Skeletal muscle cell (primary cell): ENCODE measurements around the gene CHN2.

Source experiments
- DNase-seq: peaks from one replicate; pipeline ENCODE4 v3.0.0-alpha.2; 2010; ENCODE audit warnings: low read depth
- H3K4me3 ChIP-seq: 2 replicates; pipeline ENCODE4 v1.5.1; 2011; ENCODE audit warnings: low read depth, mild to moderate bottlenecking, control low read depth, low read length, moderate library complexity

Gene CHN2

DNA sequence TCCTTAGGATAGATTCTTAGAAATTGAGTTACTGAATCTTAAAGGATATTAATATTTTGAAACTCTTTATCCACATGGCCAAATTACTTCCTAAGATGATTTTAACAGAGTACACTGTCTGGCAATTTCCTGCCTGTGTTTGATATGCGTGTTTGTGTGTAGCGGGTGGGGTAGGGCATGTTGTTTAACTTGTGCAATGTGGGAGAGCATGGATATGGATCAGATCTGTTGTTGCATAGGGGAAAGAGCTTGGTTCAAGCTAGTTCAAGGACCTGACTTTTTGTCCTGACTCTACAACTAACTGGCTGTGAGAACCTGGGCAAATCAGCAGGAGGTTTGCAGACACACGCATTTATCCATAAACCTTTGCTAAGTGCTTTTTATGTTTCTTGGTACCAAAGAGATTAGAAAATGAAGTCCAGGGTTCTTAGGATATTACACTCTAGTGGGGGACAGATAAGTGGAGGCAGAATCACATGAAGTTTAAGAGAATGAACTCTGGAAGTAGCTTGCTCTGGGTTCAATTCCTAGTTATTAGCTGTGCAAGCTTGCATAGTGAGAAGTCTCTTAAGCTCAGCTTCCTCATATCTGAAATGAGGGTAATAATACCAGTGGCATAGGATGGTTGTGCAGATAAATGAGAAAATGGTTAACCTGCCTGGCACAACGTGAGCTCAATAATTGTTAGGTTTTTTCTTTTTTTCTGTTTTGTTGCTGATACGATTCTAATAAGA is 272.8 kb downstream of the CHN2 start:
- DNase-seq: no peak
- H3K4me3 ChIP-seq: no peak overlapping the region

DNA sequence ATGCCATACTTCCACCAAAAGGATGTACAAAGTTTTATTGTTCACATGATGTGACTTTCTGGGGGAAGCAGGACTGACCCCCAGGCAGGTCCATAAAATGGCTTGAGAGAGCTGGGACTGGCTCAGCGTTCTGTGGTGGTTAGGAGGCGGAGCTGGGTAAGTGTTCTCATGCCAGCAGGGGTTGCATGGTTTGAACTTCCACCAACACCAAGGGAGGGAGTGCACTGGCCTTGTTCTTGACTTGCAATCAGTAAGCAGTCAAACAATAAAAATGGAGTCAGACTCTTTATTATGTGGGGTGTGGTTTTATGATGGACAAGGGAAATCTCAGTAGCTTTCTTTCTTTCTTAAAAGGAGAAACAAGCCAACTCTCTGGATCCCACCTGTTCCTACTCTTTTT is 273.6 kb downstream of the CHN2 start:
- DNase-seq: no peak
- H3K4me3 ChIP-seq: no peak overlapping the region

DNA sequence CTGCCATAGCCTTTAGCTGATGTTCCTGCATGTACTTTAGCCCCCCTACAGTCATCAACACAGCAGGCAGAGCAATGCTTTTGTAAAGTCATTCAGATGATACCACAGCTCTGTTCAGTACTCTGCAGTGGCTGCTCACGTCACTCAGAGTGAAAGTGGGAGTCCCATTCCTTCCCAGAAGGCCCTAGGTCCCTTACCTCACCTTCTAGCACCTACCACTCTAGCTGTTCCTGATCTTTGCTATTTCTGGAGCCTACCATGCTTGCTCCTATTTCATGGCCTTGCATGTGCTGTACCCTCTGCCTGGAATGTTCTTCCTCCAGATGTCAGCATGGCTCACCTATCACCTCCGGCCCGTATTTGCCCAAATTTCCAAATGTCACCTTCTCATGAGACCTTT is 274.7 kb downstream of the CHN2 start:
- no peak for DNase-seq
- no peak overlapping the region for H3K4me3 ChIP-seq

DNA sequence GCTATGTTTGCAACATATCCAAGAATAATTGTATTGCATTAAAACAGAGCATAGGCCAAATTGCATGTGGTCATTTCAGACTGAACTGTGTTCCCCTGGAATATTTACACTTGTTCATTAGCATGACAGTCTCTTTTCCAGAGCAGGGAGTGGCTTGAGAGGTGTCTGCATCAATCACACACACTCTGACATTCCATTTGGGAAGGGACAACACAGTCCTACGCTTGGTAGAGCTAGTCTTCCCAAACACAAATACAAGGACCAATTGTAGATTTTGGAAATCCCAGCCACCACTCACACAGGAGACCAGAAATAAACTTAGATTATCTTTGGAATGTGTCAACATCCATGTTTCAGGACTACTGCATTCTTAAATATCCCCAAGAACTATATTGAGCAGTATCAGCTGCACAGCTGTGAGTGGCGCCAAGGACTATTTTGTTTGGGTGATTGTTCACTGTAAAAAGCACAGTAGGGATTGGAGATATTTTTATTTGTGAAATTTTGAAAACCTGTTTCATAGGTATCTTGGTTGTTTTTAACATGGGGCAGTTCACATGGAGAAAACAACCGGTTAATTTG is 275.5 kb downstream of the CHN2 start:
- DNase-seq: no peak
- H3K4me3 ChIP-seq: no peak overlapping the region

DNA sequence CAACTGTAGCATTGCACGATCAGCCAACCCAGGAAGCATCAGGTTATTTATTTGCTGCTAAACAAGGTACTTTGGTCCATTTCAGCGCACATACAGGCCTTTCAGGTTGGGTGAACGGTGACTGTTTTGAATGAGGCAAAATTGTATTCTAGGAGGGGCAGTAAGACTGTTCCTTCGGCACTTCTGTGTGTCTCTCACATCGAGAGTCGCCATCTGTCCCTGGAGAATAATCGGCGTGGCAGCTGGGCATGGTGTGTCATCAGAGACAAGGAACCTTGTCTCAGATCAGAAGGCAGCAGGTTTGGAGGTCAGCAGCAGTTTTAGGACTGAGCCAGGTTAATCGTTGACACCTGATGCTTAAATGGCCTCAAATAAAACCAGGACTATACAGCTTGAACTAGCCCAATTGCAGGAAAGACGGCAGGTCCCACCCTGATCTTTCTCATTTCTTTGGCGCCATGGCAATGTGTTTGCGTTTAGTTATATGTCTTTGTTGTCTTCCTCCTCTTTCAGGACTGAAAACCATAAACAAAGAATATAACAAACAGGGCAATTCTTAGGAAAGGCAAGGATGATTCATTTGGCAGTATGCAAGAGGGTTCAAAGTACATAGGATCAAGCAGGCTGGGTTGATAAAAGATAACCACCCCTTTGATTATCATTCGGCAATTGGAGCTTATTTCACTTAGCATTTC is 277.0 kb downstream of the CHN2 start:
- no peak overlapping the region for H3K4me3 ChIP-seq
- no peak for DNase-seq

DNA sequence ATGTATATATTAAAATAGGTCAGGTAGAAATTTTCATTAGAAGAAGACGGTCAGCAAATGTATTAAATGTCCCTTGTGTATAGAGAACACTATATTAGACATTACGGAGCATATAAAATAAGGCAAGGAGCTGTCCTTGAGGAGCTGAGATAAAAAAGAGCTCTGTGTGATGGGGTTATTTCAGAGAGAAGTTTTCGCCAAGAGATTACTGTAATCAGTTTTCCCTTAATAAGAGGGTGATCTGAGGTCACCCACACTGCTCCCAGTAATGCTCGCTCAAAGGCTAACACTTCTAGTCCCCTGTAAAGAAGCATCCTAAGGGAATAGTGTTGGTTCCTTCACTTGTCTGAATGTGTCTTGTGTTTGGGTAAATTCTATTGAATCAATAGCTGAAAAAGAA is 282.3 kb downstream of the CHN2 start:
- H3K4me3 ChIP-seq: no peak overlapping the region
- DNase-seq: no peak

DNA sequence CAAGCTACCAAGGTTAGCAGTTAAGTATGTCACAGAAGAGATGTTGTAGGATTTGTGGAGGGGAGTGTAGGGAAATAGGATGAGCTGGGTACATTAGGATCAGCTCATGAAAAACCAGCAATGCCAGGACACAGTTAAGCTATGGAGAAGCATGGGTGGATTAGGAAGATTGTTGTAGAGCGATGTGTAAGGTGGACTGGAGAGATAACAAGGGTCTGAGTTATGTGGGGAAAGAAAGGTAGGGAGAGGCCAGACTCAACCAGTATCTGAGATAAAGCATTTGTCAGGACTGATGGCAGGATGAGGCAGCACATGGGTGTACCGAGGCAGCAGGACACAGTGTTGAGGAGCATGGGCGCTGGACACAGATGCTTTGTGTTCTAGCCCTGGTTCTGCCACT is 283.7 kb downstream of the CHN2 start:
- no peak for DNase-seq
- H3K4me3 ChIP-seq: no peak overlapping the region

DNA sequence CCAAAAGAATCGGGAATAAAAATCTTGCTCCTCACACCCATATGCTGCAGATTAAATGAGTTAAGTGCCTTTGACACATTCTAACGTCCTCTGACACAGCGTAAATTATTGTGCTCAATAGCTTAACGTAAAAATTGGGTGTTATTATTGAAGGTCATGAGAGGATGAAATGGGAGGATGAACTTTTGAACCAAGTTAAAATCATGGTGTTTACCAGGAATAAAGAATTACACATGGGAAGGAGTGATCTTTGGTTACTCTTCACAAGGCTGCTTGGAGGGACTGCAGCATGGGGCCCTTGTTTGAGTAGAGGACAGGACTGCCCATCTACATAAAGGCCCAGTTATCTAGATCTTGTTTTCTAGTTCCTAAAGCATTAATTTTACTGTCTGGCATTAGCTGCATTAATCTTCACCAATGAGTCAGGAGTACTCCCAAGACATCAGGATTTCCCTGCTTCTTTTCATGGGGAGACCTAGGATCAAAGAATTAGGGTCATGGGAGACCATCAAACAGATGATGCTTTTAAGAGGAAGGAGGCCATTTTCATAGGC is 284.2 kb downstream of the CHN2 start:
- no peak overlapping the region for H3K4me3 ChIP-seq
- DNase-seq: no peak

DNA sequence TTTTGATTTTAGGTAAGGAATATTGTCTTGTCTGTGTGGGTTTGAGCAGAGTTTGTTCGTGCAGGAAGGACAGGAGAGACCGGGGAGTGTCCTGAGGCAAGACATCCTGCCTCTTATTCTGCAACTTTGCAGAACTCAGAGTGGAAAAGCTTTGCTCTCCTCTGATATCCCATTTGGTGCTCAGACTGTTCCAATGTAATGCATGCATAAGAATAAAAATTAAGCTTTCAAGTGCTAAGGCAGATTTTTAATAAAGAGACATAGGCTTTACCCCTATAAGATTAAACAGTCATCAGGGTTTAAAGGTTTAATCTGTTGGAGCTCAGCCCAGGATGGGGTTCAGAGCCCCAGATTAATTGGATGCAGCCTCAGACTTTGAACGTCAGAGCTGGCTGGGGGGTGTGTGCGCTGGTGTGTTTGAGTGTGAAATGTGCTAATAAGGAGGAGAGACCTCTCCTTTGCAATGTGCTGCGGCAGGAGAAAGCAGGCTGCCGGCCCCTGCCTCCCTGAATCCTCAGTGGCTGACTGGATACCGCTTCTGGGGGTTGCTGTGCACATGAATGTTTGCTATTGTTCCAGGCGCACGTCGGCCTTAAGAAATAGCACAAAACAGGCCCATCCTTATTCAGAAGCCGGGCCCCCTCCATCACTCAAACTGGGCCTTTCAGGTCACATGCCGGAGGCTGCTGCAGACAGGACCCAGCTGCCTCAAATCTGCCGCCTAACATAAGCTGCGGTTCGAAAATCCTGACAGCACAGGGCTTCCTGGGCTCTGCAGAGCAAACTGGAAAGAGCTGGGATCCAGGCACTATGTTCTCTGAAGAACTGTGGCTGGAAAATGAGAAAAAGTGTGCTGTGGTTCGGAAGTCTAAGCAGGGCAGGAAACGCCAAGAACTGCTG is 285.0 kb downstream of the CHN2 start:
- DNase-seq: no peak
- no peak overlapping the region for H3K4me3 ChIP-seq

DNA sequence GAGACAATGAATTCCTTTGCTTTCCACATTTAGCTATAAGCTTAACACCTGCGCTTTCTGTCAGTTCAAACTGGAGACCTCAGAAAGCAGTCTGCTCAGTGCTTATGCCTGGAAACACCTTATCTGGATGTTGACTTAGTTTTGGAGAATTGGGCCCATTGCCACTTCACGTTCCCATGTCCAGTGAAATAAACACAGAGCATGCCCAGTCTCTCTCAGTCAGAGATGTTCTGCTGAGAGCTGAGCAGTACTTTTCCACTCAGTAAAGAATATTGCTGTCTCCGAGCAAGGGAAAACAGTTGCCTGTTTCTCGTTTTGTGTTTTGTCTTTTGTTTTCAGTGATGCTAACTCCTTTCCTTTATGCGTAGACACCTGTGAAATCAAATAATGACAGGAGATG is 285.9 kb downstream of the CHN2 start:
- no peak for DNase-seq
- no peak overlapping the region for H3K4me3 ChIP-seq

DNA sequence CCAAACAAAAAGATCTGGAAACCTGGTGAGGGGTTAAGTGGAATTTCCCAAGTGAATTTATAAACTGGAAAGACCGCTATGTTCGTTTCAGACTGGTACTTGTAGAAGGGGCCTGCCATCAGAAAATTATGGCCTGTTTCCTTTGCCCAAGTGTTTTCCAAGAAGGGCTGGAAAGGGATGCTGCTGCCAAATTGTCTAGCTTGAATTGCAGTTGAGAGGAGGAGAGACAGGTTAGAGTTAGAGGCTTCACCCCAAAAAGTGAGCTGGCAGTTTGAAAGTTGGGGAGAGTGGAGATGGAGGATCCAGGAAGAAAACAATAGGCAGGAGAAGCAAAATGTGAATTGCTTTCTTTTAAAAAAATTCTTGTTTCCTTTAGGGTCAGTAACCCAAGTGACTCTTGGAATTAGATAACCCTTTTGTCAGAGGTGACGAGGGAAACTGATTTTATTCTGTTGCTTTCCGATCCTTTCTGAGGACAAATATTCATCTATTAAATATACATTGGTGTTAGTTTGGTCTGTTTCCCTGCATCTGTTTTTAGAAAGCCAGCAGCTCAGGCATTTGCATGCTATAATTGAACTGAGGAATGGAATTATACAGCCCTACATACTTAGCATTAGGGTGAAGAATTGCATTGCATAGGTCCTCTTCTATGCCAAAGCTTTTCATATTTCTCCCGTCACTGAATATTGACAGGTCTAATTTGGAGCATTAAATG is 286.5 kb downstream of the CHN2 start:
- no peak overlapping the region for H3K4me3 ChIP-seq
- DNase-seq: no peak

DNA sequence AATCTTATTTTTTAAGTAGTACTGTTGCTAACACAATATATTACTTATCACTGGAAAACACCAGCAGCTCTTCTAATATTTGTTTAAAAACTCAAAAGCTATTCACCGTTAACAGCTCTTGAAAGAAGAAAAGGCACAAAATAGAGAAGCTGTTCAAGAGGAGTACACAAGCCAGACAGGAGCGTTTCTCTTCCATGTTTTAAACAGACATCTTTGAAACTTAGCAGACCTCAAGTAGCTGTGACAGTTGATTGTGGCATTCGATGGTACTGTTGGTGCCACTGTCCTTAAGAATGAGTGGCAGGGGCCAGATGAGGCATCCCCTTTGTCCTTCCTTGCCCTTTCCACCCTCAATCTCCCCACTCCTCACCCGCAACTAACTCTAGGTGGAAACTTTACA is 287.5 kb downstream of the CHN2 start:
- no peak for DNase-seq
- no peak overlapping the region for H3K4me3 ChIP-seq

DNA sequence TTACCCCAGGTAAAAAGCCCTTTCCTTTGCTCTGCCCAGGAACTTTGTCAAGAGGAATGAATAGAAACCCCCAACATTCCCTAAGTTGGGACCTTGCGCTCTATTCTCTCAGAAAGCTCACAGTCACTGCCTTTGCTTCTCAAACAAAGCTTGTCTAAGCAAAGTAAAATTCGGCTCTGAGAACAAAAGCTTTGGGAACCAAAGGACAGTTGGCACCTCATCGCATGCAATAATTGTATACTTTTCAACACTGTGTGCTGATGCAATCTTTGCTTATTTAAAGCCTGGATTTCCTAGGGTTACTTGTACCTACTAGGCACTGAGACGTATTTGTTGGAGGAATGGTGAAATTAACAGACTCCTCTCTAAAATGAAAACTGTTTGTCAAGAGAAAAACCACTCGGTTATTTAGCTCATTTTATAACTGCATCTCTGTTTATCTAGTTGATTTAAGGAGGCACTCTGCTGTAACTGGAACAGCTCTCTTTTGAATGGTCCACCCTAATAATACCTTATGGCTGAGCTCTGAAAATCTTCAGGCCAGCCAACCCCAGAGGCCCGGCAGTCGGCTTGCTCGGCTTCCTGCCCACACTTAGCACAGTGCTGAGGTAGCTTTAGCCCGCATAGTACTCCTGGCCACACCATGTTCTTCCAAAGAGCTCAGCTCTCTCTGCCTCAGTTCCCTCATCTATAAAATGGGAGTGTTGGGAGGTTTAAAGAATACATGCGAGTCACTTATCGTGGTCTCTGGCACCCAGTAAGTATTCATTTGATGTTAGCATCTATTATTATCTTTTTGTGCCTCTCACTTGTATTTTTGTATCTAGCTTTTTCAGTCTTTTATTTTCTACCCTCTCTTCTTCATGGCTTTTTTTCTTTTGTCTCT is 288.9 kb downstream of the CHN2 start:
- no peak for DNase-seq
- H3K4me3 ChIP-seq: no peak overlapping the region

DNA sequence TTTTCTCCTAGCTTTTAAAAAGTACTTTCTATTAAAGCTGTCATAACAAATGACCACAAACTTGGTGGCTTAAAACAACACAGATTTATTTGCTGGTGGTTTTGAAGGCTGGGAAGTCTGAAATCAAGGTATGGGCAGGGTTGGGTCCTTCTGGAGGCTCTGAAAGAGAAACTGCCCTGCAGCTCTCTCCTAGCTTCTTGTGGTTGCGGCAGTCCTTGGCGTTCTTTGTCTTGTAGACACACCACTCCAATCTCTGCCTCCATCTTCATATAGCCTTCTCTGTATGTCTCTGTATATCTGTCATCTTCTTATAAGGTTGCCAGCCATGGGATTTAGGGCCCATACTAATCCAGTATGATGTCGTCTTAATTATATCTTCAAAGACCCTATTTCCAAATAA is 289.7 kb downstream of the CHN2 start:
- H3K4me3 ChIP-seq: no peak overlapping the region
- no peak for DNase-seq

DNA sequence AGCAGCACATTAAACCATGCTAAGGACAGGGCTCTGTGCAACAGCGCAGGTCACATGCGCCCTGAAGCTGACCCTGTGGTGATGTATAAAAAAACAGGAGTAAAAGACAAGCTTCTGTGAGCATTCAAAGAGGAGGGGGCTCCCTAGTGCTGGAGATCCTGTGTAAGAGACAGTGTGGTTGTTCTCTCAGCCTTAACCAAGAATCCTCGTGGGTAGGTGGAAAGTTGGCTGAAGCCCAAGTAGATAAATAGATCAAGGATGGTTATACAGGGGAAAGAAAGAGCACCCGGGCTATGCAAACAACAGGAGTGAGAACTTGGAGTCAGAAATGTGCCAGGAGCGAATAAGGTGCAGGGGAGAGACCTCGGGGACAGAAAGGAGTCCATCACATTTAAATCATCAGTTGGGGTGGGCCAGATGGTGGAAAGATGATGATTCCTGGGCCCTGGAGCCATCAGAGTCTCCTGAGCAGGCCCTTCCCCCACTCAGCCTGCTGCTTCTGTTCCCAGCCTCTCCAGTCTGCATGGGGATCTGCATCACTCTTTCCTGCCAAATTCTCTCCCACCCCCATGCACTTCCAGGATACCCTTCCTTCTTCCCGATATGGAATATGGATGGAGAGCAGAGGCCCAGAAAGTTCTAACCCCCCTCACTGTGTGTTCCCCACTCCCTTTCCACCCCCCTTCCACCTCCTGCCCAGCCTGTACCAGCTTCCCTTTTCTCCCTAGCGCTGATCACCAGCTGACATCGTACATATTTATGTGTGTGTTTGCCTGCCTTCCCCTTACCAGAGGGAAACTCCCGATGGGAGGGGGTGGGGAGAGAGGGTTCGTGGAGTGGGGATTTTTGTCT is 291.0 kb downstream of the CHN2 start:
- no peak for DNase-seq
- no peak overlapping the region for H3K4me3 ChIP-seq

DNA sequence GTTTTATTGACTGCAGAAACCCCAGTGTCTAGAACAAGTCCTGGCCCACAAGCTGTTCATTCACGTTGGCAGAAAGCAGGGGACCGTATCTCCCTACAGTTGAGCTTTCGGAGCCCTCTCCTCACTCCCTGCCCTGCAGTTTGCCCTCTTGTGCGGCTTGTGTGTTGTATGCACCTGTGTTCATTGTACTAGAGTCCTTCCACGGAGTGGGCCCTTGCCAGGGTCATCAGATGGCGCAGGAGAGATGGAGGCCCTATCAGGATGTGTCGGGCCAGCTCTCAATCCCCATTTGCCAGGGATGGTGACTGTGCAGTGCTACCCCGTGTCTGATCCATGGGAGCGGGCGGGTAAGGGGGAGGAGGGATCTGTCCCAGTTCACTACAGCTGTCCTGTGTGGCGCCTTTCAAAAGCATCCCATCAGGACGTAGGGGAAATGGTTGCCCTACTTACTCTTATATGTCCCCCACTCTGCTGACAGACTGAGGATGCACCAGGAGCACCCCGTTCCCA is 291.7 kb downstream of the CHN2 start:
- no peak for DNase-seq

DNA sequence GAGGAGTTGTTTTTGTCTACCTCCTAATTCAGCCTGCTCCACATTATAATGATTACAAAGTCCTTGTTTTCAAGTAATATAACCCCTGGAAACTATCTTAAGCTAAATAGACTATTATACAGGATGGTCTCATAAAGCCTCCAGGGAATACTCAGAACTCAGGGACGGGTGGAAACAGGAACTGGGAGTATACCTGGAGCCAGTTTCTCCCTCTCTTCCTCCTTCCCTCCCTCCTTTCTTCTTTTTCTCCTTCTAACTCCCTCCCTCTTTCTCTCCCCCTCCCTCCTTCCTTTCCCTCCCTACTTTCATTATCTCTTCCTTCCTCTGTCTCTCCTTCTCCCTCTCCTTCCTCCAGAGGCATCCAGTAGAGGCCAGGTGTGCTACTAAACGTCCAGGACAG is 292.8 kb downstream of the CHN2 start:
- H3K4me3 ChIP-seq: no peak overlapping the region
- DNase-seq: no peak

More for the DNA sequence above, 291.7 kb downstream of the CHN2 start:
- no peak overlapping the region for H3K4me3 ChIP-seq
